GM18907 (cell line): ENCODE measurements around the gene CLEC16A.

ENCODE experiments used
- ATAC-seq: cut with Tn5 transposase; IDR thresholded peaks from one replicate; pipeline ENCODE4 v1.9.1; 2021; ENCODE audit warnings: mild to moderate bottlenecking, moderate library complexity; ENCODE audit not compliant: unreplicated experiment

CLEC16A gene

GRCh38 chr16:11109566-11109965 is 165.2 kb downstream of the CLEC16A start:
- no peak for ATAC-seq

- no peak for ATAC-seq
Observed at GRCh38 chr16:11111150-11111549, 166.8 kb downstream of the CLEC16A start.

- no peak for ATAC-seq
Observed at GRCh38 chr16:11111856-11112634, 167.7 kb downstream of the CLEC16A start.

GRCh38 chr16:11112723-11113348 is 168.5 kb downstream of the CLEC16A start:
- no peak for ATAC-seq

- ATAC-seq: no peak
Observed at GRCh38 chr16:11114366-11115164, 170.2 kb downstream of the CLEC16A start.

GRCh38 chr16:11117576-11118211 is 173.3 kb downstream of the CLEC16A start:
- ATAC-seq: peak; percentile 62

- ATAC-seq: no peak
Observed at GRCh38 chr16:11118479-11118878, 174.1 kb downstream of the CLEC16A start.

- ATAC-seq: no peak
Observed at GRCh38 chr16:11121083-11121608, 176.8 kb downstream of the CLEC16A start.

GRCh38 chr16:11121914-11122692 is 177.7 kb downstream of the CLEC16A start:
- no peak for ATAC-seq

GRCh38 chr16:11123666-11124065 is 179.3 kb downstream of the CLEC16A start:
- ATAC-seq: no peak

GRCh38 chr16:11125936-11126335 is 181.6 kb downstream of the CLEC16A start:
- no peak for ATAC-seq

- no peak for ATAC-seq
Observed at GRCh38 chr16:11126399-11127054, 182.2 kb downstream of the CLEC16A start.

GRCh38 chr16:11127610-11128195 is 183.3 kb downstream of the CLEC16A start:
- no peak for ATAC-seq

GRCh38 chr16:11128211-11129141 is 184.1 kb downstream of the CLEC16A start:
- no peak for ATAC-seq

- ATAC-seq: no peak
Observed at GRCh38 chr16:11129378-11129781, 185.0 kb downstream of the CLEC16A start.

- ATAC-seq: no peak
Observed at GRCh38 chr16:11130978-11131665, 186.8 kb downstream of the CLEC16A start.

GRCh38 chr16:11131706-11132105 is 187.3 kb downstream of the CLEC16A start:
- no peak for ATAC-seq
